ENCODE measurements around the gene LRP1B.

The LRP1B gene

GRCh38 chr2:141599721-141600120 lies 531.1 kb downstream of the LRP1B start:
- no peak for DNase-seq

GRCh38 chr2:141598982-141599381 lies 531.8 kb downstream of the LRP1B start:
- no peak for DNase-seq

GRCh38 chr2:141595316-141595920 lies 535.4 kb downstream of the LRP1B start:
- DNase-seq = no peak

GRCh38 chr2:141591787-141592186 lies 539.0 kb downstream of the LRP1B start:
- DNase-seq = no peak

- DNase-seq = no peak
Observed at GRCh38 chr2:141590620-141591019, 540.2 kb downstream of the LRP1B start.

- DNase-seq = no peak
Observed at GRCh38 chr2:141589314-141589713, 541.5 kb downstream of the LRP1B start.

- no peak for DNase-seq
Observed at GRCh38 chr2:141586985-141587384, 543.8 kb downstream of the LRP1B start.

- no peak for DNase-seq
Observed at GRCh38 chr2:141582213-141582612, 548.6 kb downstream of the LRP1B start.

GRCh38 chr2:141579071-141579470 lies 551.7 kb downstream of the LRP1B start:
- DNase-seq = no peak

- no peak for DNase-seq
Observed at GRCh38 chr2:141570474-141571131, 560.2 kb downstream of the LRP1B start.

GRCh38 chr2:141569941-141570340 lies 560.9 kb downstream of the LRP1B start:
- no peak for DNase-seq

- no peak for DNase-seq
Observed at GRCh38 chr2:141565597-141565996, 565.2 kb downstream of the LRP1B start.

- DNase-seq = no peak
Observed at GRCh38 chr2:141560723-141561122, 570.1 kb downstream of the LRP1B start.

GRCh38 chr2:141557329-141558095 lies 573.3 kb downstream of the LRP1B start:
- peak in 2 of 58 donors; percentile 2 to 15 for DNase-seq

GRCh38 chr2:141555876-141556470 lies 574.8 kb downstream of the LRP1B start:
- peak in 3 of 58 donors; percentile 7 to 72 (median 17) for DNase-seq

- DNase-seq = peak in 12 of 58 donors; percentile 7 to 75 (median 16)
Observed at GRCh38 chr2:141554810-141555209, 576.0 kb downstream of the LRP1B start.

- peak in 12 of 58 donors; percentile 6 to 84 (median 34) for DNase-seq
Observed at GRCh38 chr2:141534666-141535362, 596.0 kb downstream of the LRP1B start.

GRCh38 chr2:141529659-141530058 lies 601.2 kb downstream of the LRP1B start:
- no peak for DNase-seq

GRCh38 chr2:141528990-141529389 lies 601.8 kb downstream of the LRP1B start:
- no peak for DNase-seq

GRCh38 chr2:141526760-141527159 lies 604.1 kb downstream of the LRP1B start:
- DNase-seq = no peak

GRCh38 chr2:141524777-141525176 lies 606.0 kb downstream of the LRP1B start:
- no peak for DNase-seq

All from anterior cingulate cortex (tissue), 58 donors.